GM12872 (cell line): ENCODE measurements around the gene MOB3A.

ENCODE experiments used
- CTCF ChIP-seq: IDR thresholded peaks from 3 replicates; pipeline ENCODE4 v1.5.1; 2011; ENCODE audit warnings: low read depth, mild to moderate bottlenecking, low read length, moderate library complexity; ENCODE audit not compliant: insufficient read depth

Gene MOB3A

GRCh38 chr19:2048104-2048958, 47.8 kb downstream of the MOB3A start:
- TF ChIP-seq CTCF, result no peak

DNA sequence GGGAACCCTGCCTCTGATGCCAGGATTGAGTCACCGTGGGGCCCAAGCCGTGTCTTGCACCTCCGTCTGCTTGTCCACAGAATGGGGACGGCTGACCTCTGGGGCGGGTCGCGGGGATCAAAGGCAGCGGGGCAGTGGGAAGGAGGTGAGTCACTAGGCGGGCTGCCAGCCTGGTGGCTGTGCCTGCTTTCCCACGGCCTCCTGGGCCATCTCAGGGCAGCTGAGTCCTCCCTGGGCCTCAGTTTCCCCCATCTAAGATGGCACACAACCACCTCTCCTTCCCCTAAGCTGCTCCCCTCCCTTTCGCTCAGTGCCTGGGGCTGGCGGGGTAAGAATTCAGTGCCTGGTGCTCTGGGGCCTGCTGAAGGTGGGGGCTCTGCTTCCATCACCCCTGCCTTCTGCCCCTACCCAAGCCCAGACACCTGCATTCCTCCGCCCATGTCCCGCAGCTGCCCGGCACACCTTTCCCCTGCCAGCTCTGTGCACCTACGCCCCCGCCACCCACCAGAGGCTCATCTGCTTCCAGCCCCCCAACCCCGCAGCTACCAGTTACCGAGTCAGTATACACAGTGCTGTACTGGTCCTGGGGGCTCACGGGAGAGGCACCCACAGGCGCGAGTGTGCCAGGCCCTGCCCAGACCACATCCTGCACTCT, 48.5 kb downstream of the MOB3A start:
- TF ChIP-seq CTCF, result no peak

GRCh38 chr19:2047076-2047448, 49.1 kb downstream of the MOB3A start:
- peak; percentile 48 for TF ChIP-seq CTCF

GRCh38 chr19:2046046-2046907, 49.8 kb downstream of the MOB3A start:
- TF ChIP-seq CTCF, result no peak

GRCh38 chr19:2045501-2046045, 50.6 kb downstream of the MOB3A start:
- TF ChIP-seq CTCF, result no peak

DNA sequence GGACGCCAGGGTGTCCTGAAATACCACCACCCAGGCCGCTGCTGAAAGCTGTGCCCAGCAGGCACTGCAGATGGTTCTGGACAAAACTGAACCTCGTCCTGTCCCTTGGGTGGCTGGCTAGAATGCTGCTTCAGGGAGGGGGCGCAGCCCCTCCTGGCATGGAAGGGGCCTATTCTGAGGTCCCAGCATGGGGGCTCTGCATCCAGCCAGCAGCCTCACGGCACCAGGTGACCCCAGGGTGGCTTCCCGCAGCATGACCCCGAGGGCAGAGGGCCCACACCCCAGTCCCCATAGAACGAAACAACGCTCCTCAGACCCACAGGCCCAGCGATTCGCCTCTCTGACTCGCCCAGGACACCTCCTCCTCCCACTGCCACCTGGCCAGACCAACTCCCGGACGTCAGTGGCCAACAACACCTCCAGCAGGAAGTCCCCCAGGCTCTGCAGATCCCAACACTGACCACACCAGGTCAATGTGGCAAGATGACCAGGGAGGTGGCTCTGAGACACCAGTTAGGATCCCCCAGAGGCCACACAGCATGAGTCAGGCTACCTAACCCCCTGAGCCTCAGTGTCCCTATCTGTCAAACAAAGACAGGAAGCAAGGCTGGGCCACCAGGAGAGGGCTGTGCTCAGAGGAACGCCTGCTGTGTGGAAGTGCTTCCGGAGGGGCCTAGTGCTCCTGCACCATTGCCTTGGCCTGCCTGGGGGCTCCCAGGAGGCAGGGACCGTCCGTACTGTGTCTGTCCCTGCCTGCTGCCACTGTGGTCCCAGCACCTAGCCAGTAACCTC, 51.2 kb downstream of the MOB3A start:
- no peak for TF ChIP-seq CTCF
